IMR-90 (cell line): ENCODE results near the gene GPX6.

Experiments
- CEBPB ChIP-seq: IDR thresholded peaks from 2 replicates; pipeline ENCODE4 v1.6.1; 2012; ENCODE audit warnings: low read depth, low read length, improper control_type of control experiment
- CTCF ChIP-seq: conservative IDR thresholded peaks from 2 replicates; pipeline ENCODE4 v1.5.1; 2012; ENCODE audit warnings: mild to moderate bottlenecking, low read depth, low read length, improper control_type of control experiment
- FOS ChIP-seq: fragments of 150-350 bp; IDR thresholded peaks from 2 replicates; pipeline ENCODE4 v1.6.1; 2016; ENCODE audit warnings: low read depth, low read length
- MAFK ChIP-seq: IDR thresholded peaks from 2 replicates; pipeline ENCODE4 v1.6.1; 2012; ENCODE audit warnings: low read depth, low read length, improper control_type of control experiment
- MAZ ChIP-seq: IDR thresholded peaks from 2 replicates; pipeline ENCODE4 v1.6.1; 2012; ENCODE audit warnings: low read depth, mild to moderate bottlenecking, low read length, improper control_type of control experiment, moderate library complexity, borderline replicate concordance
- POLR2A ChIP-seq: IDR thresholded peaks from 2 replicates; pipeline ENCODE4 v1.6.1; 2012; ENCODE audit warnings: mild to moderate bottlenecking, low read depth, low read length
- RAD21 ChIP-seq: IDR thresholded peaks from 2 replicates; pipeline ENCODE4 v1.6.1; 2012; ENCODE audit warnings: low read length, improper control_type of control experiment
- RCOR1 ChIP-seq: IDR thresholded peaks from 2 replicates; pipeline ENCODE4 v1.6.1; 2012; ENCODE audit warnings: mild to moderate bottlenecking, low read length, improper control_type of control experiment; ENCODE audit not compliant: insufficient replicate concordance
- RFX5 ChIP-seq: IDR thresholded peaks from 2 replicates; pipeline ENCODE4 v1.8.0; 2012; ENCODE audit warnings: low read depth, mild to moderate bottlenecking, low read length, moderate library complexity

DNA sequence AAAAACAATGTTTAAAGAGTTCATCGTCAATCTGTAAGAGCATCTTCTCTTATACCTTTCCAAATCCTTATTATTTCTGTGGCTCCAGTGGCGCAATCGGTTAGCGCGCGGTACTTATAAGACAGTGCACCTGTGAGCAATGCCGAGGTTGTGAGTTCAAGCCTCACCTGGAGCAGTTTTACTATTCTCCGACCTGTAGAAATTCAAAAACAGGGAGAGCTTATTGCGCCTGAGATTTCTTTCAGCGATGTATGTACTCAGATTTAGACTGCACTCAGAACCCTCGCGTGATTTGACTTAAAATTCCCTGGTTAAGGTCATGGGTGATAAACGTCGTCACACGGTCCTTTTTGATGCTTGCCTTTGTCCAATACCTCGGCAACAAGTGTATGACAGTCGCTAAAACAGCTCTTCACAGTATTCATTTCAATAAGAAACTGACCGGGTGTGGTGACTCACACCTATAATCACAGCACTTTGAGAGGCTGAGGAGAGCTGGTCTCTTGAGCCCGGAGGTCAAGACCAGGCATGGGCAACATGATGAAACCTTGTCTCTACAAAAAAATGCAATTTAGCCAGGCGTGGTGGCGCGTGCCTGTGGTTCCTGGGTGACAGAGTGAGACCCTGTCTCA, 22.0 kb upstream of the GPX6 start:
- TF ChIP-seq FOS, result no peak
- TF ChIP-seq RCOR1, result no peak
- TF ChIP-seq CTCF, result no peak
- no peak for TF ChIP-seq POLR2A
- no peak for TF ChIP-seq MAZ
- no peak for TF ChIP-seq CEBPB
- no peak for TF ChIP-seq RFX5
- TF ChIP-seq RAD21, result no peak
- TF ChIP-seq MAFK, result no peak
